M059J (cell line): ENCODE measurements around the gene CRIP3. TPM values are rescaled to one million over a fixed set of nuclear protein-coding genes. Genes with fewer than 3 reads are reported as not detected.
"Not testable (repeated sequence)": the region's sequence is repeated elsewhere in the genome, so short reads cannot be mapped to it uniquely, and the experiment has no call there.

Source experiments
- DNase-seq: peaks from one replicate; pipeline ENCODE4 v3.0.0-alpha.2; 2012; ENCODE audit warnings: low read depth
- total RNA-seq: library from RNA; depleted of rRNA; stranded (reverse); fragments of >200 nt; shearing (Covaris generic); gene quantifications from 2 replicates; pipeline ENCODE4 v1.2.3, GENCODE V29; 2014

The CRIP3 gene
- total RNA-seq, 1 experiment from 2014 or later: not detected

DNA sequence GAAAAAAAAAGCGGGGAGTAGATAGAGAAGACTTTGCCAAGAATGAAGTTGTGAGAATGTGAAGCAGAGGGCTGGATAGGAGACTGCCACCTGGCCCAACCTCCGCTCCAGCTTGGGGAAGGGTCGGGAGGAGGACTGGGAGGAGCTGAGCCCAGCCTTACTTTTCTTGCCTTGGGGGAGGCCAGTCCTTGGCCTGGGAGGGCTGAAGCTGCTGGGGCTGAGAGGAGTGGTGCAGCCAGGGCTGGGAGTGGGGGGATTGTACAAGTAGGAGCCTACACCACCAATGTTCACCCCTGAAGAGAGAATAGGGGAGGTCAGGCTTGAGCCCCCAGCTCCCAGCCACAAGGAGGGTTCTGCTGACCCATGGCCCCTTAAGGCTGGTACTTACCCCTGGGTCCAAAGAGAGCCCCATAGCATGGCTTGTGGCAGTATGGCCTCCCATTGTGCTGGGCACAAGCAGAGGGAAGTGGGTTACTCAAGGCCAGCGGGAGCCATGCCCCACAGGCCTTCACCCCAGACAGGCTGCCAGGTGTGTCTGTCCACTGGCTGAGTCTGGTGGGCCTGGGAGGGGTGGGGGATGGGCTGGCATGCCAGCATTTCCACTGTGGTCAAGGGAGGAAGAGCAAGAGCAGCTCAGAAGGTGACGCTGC lies 1.1 kb downstream of the CRIP3 start:
- no peak for DNase-seq

DNA sequence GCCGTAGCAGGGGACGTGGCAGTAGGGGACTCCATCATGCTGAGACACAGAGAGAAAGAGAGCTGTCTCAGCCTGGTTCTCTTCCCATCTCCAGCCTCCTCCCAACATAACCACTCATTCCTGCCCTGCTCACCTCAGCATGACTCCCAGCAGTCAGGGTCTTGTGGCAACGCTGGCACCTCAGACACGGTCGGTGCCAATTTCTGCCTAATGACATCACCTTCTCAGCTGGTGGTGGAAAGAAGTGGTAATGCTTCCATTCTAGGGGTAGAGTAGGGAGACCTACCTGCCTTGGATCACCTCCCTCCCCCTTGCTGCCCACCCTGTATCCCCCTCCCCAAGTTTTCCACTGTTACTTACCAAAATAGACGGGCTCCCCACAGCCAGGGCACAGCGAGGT lies 2.5 kb downstream of the CRIP3 start:
- DNase-seq: peak; percentile 53

DNA sequence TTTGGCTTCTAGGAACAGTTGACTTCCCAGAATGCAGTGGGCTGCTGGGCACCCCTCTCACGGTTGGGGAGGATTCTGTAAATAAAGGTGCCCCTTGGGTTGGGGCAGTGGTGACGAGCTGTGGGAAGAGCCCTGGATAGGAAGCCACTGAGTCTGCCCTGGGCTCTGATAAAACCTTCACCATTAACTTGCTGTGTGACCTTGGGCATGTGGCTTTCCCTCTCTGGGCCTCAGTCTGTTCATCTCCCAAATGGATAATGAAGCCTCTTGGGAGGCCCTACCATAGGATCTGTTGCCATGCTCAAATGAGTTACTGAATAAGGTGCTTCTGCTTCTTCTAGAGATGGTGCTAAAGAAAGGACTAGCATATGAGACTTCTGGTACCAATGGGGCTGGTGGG lies 3.7 kb downstream of the CRIP3 start:
- no peak for DNase-seq

DNA sequence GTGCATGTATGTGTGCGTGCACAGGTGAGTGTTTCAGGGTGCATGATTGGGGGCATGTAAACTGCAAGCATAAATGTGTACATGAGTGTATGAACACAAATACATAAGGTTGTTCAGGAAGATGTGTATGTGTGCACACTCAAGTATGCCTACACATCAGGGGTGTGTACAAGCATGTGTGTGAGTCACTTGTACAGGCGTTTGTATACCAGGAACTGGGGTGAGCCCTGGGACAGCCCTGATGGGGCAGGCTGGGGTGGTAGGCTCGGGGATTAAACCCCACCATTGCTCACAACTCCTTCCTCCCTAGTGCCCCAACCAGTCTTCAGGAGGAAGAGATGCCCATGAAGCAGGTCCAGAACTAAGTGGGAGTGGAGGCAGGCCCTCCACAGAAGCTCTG lies 4.3 kb downstream of the CRIP3 start:
- DNase-seq: no peak

DNA sequence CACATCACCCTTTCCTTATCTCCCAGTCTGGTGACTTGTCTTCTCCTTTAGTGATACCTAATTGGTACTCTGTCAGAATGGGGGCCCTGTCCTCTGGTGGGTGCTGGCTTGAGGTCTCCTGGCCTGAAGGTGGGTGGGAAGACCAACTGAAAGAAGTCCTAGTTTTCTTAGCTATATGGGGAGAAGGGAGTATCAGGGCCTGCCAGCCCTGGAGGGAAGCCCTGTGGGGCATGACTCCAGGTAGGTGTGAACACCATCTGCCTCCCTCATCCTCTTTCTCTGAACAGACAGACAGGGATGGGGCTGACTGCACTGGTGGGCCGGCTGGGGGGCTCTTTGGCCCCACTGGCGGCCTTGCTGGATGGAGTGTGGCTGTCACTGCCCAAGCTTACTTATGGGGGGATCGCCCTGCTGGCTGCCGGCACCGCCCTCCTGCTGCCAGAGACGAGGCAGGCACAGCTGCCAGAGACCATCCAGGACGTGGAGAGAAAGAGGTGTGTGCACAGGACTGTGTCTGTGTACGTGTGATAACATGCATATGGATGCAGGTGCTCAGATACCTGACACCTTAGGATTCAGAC lies 4.8 kb downstream of the CRIP3 start:
- DNase-seq: no peak

DNA sequence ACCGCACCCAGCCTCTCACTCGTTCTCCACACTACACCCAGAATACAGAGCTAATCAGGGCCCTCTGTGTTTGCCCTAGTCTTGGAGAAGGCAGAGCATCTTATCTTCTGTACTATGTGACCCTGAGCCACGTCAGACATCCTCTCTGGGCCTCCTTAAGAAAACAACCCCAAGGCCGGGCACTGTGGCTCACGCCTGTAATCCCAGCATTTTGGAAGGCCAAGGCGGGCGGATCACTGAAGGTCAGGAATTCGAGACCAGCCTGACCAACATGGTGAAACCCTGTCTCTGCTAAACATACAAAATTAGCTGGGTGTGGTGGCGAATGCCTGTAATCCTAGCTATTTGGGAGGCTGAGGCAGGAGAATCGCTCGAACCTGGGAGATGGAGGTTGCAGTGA lies 5.6 kb downstream of the CRIP3 start:
- DNase-seq: not testable (repeated sequence)

DNA sequence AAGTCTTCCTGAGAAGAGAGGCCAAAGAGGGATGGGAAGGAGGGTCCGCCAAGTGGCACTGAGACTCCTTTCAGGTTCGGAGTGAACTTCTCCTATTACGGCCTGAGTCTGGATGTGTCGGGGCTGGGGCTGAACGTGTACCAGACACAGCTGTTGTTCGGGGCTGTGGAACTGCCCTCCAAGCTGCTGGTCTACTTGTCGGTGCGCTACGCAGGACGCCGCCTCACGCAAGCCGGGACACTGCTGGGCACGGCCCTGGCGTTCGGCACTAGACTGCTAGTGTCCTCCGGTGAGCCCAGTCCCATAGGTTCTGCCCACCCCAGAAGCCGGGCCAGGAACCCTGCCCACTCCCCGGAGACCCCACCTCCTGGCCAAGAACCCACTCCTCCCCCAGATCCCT lies 6.5 kb downstream of the CRIP3 start:
- no peak for DNase-seq

DNA sequence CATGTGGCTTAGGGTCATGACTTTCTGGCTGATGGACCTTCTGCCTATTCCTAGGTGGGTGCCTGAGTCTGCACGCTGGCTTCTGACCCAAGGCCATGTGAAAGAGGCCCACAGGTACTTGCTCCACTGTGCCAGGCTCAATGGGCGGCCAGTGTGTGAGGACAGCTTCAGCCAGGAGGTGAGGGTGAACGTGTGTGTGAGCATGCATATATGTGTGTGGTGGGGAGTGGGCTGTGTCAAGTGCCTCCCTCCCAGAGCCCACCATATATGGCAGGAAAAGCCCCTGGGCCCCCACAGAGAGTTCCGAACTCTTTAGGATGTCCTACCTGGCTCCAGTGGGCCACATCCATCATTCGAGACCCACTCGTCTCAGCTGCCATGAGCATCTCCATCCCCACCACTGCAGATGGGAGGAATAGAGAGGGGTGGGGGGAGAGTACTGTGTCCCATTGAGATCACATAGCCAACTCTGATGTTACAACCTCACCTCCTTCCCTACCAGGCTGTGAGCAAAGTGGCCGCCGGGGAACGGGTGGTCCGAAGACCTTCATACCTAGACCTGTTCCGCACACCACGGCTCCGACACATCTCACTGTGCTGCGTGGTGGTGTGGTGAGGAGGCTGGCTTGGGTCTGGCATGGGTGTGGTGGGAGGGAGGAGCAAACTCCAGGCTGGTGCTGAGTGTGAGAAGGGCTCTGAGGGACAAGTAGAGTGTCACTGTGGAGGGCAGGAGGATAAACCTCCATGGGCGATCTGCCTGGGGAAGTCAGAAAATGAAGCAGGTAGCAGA lies 7.3 kb downstream of the CRIP3 start:
- no peak for DNase-seq

DNA sequence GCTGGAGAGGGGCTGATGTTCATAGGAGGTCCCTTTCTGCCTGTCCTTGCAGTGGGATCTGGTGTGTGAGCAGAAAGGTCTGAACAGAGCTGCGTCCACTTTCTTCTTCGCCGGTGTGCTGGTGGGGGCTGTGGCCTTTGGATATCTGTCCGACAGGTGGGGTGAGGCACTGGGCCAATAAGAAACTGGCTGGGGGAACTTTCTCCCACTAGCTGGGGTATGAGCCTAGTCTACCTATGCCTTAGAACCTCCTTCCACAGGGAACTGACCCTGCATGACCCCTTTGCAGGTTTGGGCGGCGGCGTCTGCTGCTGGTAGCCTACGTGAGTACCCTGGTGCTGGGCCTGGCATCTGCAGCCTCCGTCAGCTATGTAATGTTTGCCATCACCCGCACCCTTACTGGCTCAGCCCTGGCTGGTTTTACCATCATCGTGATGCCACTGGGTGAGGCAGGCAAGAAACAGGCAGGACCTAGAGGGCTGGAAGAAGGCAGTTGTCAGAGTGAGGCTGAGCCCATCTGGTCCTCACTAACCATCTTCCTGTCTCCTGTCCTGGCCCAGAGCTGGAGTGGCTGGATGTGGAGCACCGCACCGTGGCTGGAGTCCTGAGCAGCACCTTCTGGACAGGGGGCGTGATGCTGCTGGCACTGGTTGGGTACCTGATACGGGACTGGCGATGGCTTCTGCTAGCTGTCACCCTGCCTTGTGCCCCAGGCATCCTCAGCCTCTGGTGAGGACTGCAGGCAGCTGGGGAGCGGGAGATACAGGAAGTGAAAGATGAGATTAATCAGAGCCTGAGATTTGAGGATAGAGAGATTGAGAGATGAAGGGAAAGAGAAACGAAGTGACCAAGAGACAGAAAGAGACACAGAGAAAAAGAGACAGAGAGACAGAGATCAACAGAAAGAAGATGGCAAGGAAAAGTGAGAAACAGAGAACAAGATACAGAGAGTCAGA lies 9.0 kb downstream of the CRIP3 start:
- DNase-seq: no peak

DNA sequence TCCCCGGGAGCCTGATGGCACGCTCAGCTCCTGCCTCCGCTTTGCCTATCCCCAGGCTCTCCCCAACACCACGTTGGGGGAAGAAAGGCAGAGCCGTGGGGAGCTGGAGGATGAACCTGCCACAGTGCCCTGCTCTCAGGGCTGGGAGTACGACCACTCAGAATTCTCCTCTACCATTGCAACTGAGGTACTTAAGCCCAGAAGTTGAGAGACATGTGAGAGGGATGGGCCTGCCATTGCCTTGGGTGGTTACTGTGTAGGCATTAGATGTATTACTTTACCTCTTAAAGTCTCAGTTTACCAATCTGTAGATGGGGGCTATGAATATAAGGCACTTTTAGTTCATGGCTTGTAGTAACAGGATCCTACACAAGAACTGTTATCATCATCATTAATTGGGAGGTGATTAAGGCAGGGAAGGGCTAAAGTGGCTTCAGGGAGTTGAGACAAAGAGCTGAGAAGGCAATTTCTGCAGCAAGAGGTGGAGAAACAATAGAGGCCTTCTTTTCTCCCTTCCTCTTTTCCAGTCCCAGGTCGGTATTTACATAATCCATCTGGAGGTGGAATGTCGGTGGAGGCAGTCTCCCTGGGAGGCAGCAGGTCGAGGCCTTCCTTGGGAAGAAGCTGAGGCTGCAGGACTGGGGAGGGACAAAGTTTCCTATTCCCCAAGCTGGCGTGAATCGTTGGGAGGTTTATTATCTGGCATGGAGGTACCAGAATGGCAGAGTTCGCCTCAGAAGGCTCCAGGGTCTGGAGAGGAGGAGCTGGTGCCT lies 9.9 kb downstream of the CRIP3 start:
- no peak for DNase-seq

DNA sequence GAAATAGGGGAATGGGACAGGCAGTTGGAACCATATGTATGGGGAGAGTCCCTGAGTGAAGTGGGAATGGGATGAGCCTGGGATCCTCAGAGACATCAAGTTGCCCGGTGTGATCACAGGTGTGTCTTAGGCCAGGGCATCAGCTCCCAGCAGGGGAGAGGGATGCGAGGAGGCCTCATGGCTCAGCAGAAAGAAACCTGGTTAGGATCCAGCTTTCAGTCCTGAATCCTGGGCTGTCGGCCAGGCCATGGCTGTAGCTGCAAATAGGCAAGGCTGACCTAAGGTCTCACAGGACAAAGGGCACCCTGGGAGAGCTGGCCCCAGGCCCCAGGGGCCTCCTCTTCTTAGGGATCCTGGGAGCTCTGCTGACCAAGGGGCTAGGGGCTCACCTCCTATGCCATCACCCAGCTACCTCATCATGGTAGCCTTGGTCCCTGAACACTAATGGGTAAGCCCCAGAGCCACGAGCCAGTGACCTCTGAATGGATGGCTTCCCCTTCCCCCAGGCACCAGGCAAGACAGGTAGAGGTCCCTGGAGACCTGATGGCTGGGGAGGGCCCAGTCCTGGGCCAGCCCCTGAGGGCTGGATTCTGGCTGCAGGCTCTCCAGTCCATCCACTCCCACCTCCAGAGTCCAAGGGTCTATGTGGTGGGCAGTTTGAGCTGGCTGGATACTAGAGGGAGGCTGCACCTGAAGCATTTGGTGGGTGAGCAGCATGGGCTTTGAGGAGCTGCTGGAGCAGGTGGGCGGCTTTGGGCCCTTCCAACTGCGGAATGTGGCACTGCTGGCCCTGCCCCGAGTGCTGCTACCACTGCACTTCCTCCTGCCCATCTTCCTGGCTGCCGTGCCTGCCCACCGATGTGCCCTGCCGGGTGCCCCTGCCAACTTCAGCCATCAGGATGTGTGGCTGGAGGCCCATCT lies 10.7 kb downstream of the CRIP3 start, which contains the start of gene SLC22A7:
TSS of gene SLC22A7 (plus strand) at position 617 of the 921 bp plus-strand sequence. CDS start at position 716, 99 bp downstream.
- DNase-seq: no peak

DNA sequence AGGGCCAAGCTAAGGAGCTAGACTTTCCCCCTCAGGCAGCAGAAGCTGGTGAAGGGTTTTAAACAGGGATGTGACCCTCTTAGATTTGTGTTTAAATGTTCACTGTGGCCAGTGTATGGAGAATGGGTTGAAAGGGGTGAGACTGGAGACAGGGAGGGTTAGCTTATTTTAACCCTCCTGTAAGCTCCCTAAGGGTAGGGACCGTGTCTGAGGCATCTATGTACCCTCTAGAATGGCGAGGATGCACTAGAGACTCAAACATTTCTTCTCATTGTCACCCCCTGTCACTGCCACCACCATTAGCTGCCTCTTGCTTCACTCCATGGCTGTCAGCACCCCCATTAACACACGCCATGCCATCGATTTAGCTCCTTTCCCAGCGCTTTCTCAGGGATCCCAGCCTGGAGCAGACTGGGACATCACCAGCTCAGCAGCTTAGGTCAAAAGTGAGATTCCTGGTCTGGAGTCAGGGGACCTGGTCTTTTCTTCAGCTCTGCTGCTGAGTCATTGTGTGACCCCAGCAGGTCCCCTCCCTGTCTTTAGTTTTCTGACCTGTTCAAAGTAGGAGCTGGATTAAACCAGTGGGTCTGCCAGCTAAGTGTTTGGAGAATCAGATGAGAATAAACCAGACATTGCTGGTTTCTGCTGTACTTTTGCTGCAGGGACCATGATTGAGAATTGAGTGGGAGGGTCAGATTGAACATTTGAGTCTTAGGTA lies 11.7 kb downstream of the CRIP3 start:
- no peak for DNase-seq

DNA sequence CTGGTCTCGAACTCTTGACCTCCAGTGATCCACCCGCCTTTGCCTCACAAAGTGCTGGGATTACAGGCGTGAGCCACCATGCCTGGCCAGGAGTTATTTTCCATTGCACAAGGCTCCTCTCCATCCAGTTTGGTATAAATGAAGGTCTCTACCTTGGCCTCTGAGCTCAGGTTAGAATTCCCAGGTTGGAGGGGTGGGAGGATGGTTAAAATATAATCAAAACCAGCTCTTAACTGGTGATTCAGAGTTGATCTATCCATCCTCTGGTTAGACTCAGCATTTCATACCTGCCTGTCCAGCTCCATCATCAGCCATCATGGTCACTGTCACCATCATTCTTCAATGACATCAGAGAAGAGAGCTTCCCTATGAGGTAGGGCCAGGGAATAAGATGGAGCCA lies 13.2 kb downstream of the CRIP3 start:
- no peak for DNase-seq

DNA sequence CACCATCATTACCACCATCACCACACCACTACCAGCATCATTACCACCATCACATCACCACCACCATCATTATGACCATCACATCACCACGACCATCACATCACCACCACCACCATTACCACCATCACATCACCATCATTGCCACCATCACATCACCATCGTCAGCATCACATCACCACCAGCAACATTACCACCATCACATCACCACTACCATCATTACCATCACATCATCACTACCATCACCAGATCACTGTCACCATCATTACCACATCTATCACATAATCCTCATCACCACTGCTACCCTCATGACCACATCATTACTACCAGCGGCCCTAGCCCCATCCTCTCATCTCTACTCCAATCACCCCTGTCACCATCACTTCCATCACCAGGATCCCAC lies 14.1 kb downstream of the CRIP3 start:
- DNase-seq: no peak

DNA sequence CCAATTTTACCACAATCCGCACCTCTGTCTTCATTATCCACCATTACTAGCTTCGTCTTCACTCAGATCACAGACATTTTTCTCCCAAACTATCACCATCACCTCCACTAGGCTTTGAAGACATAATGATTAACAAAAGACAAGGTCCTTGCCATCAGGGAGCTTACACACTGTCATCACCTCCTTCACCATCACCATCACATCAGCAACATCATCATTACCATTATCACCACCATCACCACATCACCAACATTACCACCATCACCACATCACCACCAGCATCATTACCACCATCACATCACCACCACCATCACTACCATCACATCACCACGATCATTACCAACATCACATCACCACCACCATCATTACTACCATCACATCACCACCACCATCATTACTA lies 14.9 kb downstream of the CRIP3 start:
- no peak for DNase-seq

DNA sequence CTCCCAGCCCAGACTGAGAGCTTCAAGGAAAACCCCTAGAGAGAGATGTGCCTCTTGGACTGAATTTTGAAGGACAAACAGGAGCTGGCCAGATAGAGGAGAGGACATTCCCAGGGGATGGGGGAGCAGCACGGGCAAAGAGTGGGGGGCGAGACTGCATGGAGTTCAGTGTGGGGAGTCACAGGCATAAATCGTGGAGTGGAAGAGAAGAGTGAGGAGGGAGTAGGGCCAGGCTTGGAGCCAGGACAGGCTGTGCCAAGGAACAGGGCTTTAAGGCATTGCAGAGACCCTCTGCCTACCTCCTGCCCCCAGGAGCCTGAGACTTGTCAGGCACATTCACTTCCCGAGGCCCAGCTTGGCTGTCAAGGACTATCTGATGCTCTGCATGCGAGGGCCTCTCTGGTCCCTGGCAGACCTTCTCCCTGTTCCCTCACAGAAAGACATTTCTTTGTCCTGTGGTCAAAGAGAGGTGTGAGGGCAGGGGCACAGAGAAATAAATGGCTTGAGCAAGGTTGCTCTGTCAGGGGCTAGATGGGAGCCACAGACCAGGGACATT lies 15.8 kb downstream of the CRIP3 start:
- DNase-seq: no peak

DNA sequence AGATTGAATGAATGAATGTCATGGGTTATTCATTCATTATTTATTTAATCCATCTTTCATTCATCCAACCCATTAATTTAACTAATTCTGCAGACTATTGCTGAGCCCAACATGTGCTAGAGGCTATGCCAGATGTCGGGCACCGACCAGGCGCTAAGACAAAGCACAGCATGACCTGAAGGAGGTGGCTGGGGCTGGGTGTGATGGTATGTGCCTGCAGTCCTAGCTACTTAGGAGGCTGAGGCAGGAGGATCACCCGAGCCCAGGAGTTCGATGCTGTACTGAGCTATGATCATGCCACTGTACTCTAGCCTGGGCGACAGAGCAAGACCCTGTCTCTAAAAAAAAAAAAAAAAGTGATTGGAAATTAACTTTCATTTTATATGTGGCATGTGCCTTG lies 16.3 kb downstream of the CRIP3 start:
- DNase-seq: no peak

DNA sequence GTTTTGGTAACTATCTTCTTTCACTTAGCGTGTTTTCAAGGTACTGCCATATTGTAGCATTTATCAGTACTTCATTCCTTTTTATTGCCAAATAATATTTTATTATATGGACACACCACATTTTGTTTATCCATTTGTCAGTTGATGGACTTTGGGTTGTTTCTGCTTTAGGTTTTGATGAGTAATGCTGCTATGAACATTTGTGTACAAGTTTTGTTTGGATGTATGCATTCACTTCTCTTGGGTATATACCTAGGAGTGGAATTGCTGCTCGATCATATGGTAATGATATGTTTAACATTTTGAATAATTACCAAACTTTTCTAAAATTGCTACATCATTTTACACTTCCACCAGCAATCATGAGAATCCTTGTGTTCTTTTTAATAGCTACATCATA lies 16.9 kb downstream of the CRIP3 start:
- no peak for DNase-seq

DNA sequence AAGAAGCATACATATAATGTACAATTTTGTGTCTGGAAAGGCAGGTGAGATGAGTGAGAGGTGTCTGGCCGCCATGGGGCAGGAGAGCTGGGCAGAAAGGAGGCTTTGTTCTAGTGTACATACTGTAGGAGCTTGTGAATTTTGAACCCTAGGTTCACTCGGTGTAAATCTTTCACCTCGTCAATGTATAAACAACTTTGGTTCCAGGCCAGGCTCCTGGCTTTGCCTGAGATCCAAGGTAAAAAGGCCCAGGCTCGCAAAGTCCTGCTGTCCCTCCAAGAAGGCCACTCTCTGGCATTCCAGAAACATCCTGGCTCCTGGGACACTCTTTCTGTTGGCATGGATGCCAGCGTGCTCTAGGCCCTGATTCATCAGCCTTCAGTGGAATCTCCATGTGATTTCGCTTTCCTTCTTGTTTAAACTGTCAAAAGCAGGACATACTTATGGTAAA lies 17.7 kb downstream of the CRIP3 start:
- DNase-seq: peak; percentile 22
